Hematopoietic multipotent progenitor cell treated with erythropoietin and hydrocortisone succinate and interleukin-3 and kit ligand, for 8 days (in vitro differentiated cells): ENCODE results near the gene EVC.
A peak's percentile ranks its signal among the peaks of the same experiment; 100 is the strongest.

ENCODE experiments used
- DNase-seq: peaks from one replicate; pipeline ENCODE4 v3.0.0-alpha.2; 2015

Gene EVC

DNA sequence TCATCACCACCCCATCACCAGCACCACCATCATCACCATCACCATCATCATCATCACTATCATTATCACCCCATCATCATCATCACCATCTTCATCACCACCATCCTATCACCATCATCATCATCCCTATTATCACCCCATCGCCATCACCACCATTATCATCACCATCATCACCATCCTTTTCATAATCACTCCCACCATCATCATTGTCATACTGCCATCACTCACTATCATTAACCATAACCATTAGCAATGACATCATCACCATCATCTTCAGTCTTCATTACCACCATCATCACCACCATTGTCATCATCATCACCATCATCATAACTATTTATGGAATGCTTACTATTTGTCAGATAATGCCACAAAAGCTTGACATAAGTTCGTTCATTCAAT, 146.2 kb downstream of the EVC start:
- DNase-seq: no peak

DNA sequence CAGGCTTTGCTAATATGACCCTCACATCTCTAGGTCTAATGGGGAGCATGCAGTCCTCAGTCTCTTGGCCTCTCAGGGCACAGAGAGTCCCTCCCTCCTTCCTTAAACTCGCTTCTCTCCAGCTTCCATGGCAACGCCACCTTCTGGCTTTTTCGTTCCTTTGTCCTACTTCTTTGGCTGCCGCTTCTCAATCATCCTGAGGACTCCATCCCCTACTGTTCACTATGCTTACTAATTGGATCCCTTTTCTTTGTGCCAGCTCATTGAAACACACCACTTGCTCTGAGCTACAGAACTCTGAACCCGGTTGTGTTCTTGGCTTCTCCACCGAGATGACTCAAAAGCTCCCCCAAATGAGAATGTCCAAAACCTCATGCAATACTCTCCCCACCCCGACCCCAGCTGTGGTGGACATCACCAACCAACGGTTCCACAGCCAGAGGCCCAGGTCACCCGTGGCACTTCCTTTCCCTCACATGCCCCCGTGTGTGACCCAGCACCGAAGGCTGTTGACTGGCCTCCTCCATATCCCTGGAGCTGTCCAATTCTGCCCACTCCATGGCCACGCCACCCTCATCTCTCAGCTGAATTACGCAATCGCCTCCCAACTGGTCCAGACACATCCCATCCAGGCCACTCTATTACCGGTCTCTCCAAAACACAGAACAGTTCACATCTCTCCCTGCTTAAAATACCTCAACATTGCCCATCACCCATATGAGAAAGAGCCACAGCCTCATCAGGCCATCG, 147.2 kb downstream of the EVC start:
- no peak for DNase-seq

DNA sequence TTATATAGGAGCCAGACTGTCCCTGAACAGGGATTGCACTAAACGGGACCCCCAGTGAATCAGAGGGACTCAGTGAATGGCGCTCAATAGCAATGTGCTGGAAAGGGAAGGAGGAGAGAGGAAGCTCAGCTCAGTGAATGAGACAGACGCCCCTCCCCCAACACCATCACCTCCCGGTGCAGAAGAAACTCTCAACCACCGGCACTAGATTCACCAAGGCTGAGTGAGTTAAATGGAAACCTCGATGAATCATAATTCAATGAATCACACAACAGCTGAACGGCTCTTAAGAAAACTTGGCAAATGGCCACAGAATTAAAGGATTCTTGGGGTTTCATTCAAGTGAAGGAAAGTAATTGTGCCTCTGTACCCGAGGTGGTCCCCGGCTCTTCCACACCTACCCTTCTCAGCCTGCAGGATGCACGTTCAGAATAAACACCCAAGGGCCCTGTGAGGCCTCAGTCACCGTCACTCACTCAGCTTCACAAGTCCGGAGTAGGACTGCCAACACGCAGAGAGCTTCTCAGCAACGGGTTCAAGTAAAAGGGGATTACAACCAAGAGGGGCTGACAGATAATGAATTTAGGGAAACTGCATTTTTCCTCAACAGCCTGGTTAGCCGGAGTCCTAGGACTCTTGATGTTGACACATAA, 152.6 kb downstream of the EVC start:
- peak; percentile 28 for DNase-seq
